Endometrium (tissue), 2 donors: ENCODE data around the gene WDR89.
"Not testable (repeated sequence)": the region's sequence is repeated elsewhere in the genome, so short reads cannot be mapped to it uniquely, and the experiment has no call there.

Experiments used
- FAIRE-seq: peaks from 2 replicates; lab custom pipeline; 2012; peaks lifted over from hg19 to GRCh38; lab: Jason Lieb, UNC
- donor health status: control.
- donor health status: control.

WDR89 gene

DNA sequence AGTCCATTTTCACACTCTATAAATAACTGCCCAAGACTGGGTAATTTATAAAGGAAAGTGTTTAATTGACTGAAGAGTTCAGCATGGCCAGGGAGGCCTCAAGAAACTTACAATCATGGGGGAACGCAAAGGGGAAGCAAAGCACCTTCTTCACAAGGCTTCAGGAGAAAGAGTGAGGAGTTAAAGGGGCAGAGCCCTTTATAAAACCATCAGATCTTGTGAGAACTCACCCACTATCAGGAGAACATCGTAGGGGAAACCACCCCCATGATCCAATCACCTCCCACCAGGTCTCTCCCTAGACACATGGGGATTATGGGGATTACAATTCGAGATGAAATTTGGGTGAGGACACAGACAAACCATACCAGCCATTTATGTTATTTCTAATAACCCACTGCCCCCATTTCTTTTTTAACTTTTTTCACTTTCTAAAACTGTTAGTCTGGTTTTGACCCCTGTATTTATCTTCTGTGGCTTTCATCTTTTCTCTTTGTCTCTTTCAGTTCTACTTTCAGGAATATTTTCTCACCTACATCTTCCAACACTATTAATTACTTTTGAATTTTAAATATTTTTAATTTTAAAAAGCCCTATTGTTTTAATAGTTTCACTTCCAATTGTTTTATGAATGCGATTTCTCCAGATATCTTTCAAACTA lies 44.5 kb downstream of the WDR89 start:
- FAIRE-seq: no peak

DNA sequence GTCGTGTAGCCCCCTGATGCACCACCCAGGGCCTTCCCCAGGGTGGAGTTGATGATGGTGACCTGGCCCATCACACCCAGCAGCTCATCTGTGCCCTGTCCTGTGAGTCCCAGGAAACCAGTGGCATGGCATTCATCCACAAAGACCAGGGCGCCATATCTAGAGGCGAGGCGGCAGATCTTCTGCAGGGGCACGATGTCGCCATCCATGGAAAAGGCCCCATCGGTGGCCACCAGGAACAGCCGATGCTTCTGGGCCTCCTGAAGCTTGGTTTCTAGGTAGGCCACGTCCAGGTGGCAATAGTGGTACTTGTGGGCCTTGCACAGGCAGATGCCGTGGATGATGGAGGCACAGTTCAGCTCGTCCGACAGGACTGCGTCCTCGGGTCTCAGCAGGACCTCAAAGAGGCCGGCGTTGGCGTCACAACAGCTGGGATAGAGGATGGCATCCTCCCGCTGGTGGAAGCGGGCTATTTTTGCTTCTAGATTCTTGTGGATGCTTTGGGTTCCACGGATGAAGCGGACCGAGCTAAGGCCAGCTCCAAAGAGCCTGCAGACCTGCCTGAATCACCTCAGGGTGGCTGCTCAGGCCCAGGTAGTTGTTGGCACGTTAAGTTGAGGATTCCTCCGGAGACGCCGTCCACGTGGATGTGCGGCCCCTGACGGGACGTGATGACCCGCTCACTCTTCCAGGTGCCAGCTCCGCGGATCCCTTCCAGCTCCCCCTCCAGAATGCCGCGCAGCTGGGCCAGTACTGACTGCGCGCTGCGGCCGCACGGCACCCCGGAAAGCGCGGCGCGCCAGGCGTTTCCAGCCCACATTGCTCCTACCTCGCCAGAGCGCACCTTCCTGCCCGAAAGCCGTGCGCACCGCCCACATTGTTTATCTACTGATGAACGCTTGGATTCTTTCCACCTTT lies 47.0 kb downstream of the WDR89 start:
- FAIRE-seq: no peak

DNA sequence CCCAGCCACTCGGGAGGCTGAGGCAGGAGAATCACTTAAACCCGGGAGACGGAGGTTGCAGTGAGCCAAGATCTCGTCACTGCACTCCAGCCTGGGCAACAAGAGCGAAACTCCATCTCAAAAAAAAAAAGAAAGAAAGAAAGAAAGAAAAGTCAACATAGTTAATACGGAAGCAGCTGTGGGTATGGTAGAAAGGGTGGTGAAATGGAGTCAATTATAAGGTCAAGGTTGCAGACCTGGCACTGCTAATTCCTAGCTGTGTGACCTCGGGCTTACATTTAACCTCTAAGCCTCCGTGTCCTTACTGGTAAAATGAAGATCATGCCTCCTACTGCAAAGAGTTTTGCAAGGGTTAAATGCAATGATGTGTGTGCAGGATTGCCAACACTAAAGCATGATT lies 58.6 kb downstream of the WDR89 start:
- FAIRE-seq: not testable (repeated sequence)

DNA sequence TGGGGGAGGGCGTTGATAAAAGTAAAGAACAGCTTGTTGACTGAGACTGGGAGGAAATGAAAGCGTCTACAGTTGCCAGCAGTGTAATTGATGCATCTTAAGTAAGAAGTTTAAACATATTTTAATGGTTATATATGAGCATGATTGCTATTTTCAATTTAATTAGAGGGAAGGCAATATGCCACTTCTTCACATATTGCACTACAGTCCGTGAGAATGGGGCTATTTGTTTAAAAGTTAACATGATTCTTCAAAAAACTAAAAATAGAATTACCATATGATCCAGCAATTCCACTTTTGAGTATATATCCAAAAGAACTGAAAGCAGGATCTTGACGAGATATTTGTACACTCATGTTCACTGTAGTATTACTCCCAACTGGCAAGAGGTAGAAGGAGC lies 60.2 kb downstream of the WDR89 start:
- FAIRE-seq: no peak

DNA sequence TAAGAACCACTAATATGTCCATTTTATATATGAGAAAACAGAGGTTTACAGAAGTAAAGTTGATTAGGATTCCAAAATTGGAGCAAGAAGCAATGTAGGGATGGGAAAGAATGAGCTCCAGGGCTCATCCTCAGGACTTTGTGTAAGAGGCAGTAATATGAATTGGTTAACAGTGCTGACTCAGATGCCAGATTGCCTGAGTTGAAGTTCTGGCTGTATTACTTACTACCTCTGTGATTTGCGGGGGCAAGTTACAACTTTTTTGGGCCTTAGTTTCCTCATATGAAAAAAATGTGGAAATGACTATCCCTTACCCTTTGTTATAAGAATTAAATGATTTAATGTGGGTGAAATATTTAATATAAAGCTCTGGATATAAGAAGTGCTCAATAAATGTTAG lies 63.4 kb downstream of the WDR89 start:
- FAIRE-seq: no peak

GRCh38 chr14:63573581-63573980 lies 68.1 kb downstream of the WDR89 start:
- FAIRE-seq: no peak

DNA sequence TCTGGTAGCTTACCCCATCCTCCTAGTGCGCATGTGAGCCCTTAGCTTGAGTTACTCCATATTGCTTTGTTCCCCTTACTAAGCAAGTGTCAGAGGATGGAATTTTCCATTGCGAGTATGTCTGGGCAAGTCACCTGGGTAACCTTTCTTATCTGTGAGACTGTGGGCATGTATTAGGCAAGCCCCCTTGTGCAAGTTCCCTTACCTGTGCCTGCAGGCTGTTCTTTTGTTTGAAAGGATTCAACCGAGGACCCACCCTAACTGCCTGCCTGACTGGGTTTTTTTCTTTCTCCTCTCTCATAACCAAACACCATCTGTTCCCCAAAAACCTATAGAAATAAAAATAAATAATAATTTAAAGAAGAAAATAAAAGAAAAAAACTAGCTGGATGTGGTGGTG lies 76.2 kb downstream of the WDR89 start:
- no peak for FAIRE-seq

- FAIRE-seq: no peak
Observed at GRCh38 chr14:63564318-63564717, 77.4 kb downstream of the WDR89 start.

GRCh38 chr14:63563370-63564026 lies 78.2 kb downstream of the WDR89 start:
- FAIRE-seq: no peak

GRCh38 chr14:63562405-63562804 lies 79.3 kb downstream of the WDR89 start:
- FAIRE-seq: no peak

DNA sequence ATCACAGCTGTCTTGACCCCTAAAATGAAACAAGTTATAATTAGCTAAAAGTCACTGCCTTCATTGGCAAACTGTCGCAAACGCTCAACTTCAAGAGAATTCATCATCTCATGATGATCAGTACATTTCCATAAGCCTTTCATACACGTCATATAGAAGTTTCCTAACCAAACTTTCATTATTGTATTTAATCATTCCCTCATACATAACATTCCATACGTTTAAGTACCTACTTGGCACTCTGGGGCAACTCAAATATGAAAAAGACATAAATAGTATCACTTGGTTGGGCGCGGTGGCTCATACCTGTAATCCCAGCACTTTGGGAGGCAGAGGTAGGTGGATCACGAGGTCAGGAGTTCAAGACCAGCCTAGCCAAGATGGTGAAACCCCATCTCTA lies 86.1 kb downstream of the WDR89 start:
- no peak for FAIRE-seq

- no peak for FAIRE-seq
Observed at GRCh38 chr14:63551332-63551731, 90.3 kb downstream of the WDR89 start.

DNA sequence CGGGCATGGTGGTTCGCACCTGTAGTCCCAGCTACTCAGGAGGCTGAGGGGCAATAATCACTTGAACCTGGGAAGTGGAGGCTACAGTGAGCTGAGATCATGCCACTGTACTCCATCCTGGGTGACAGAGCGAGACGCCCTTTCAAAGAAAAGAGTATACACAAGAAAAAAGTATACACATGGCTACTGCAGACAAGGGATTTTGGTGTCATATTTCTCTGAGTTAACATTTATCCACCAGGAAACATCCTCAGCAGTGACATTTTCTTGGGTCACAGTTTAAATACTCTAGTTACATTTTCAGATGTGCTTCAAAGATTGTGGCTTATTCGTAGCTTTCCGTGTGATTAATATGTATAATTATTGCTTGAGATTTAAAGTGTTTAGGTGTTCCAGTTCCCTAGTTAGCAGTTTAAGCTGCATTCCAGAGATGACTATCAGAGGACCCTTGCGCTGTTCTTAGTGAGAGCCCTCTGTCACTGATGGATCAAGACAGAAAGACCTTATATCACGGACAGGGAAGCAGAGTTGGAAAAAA lies 93.8 kb downstream of the WDR89 start:
- no peak for FAIRE-seq
